Activated CD8-positive, alpha-beta T cell treated with anti-CD3 and anti-CD28 coated beads for 36 hours (primary cell): ENCODE results near the gene NPSR1. TPM values are rescaled to one million over a fixed set of nuclear protein-coding genes. Genes with fewer than 3 reads are reported as not detected.

Experiments
- ATAC-seq: fragments of 200-7000 bp; cut with Tn5 transposase; one replicate; pipeline ENCODE4 v1.10.0; 2021; ENCODE audit warnings: mild to moderate bottlenecking, moderate library complexity
- CTCF ChIA-PET: fragments of 350-600 bp; sonication (Branson Sonifier 250); formaldehyde crosslinking; loops from one replicate; lab custom pipeline; 2021; ENCODE audit warnings: antibody characterized with exemption; lab: Charles Lee
- POLR2A ChIA-PET: fragments of 350-600 bp; sonication (Branson Sonifier 250); formaldehyde crosslinking; loops from one replicate; lab custom pipeline; 2021; ENCODE audit warnings: antibody characterized with exemption; lab: Charles Lee
- DNase-seq: peaks from one replicate; pipeline ENCODE4 v3.0.0-alpha.2; 2020
- H3K27ac Mint-ChIP-seq: one replicate; pipeline ENCODE4 v1.8.0; 2021; ENCODE audit warnings: mild to moderate bottlenecking, mixed read lengths
- H3K27me3 Mint-ChIP-seq: one replicate; pipeline ENCODE4 v1.8.0; 2021; ENCODE audit warnings: mixed read lengths
- H3K36me3 Mint-ChIP-seq: one replicate; pipeline ENCODE4 v1.8.0; 2021; ENCODE audit warnings: low read depth, mixed read lengths
- H3K4me1 Mint-ChIP-seq: one replicate; pipeline ENCODE4 v1.8.0; 2021; ENCODE audit warnings: low read depth, mixed read lengths
- H3K4me3 Mint-ChIP-seq: one replicate; pipeline ENCODE4 v1.8.0; 2021; ENCODE audit warnings: mild to moderate bottlenecking, moderate library complexity, mixed read lengths
- H3K9me3 Mint-ChIP-seq: one replicate; pipeline ENCODE4 v1.8.0; 2021; ENCODE audit warnings: mixed read lengths
- CTCF ChIP-seq: fragments of 200-600 bp; IDR thresholded peaks from one replicate; pipeline ENCODE4 v1.8.0; 2022; ENCODE audit warnings: antibody characterized with exemption, mild to moderate bottlenecking
- intact Hi-C: fragments of 100-400 bp; cut with micrococcal nuclease; formaldehyde crosslinking; loops from one replicate; pipeline ENCODE4 v1.10.0; 2022
- total RNA-seq, 2 experiments: library from RNA; stranded (reverse); gene quantifications; one replicate each; pipeline ENCODE4 v1.2.3, GENCODE V29; 2021

Gene NPSR1
- total RNA-seq, 2 experiments from 2014 or later = not detected

- POLR2A ChIA-PET = no interaction called here
- no peaks in the 10 kb centered on the region for H3K36me3 Mint-ChIP-seq
- H3K9me3 Mint-ChIP-seq = no peaks in the 10 kb centered on the region
- H3K4me1 Mint-ChIP-seq = peaks cover 4% of the 10 kb centered on the region
- no peak overlapping the region for H3K4me3 Mint-ChIP-seq
- no peak overlapping the region for H3K27ac Mint-ChIP-seq
- TF ChIP-seq CTCF = no peak
- no peak for ATAC-seq
- no peaks in the 10 kb centered on the region for H3K27me3 Mint-ChIP-seq
- CTCF ChIA-PET = no interaction called here
- intact Hi-C loops = no loop called here
- no peak for DNase-seq
Measured at GRCh38 chr7:34727464-34727995, 69.5 kb downstream of the NPSR1 start.

- no peak overlapping the region for H3K4me3 Mint-ChIP-seq
- ChIA-PET POLR2A (no interaction called here), CTCF (no interaction called here)
- ATAC-seq (no peak), DNase-seq (no peak)
- no peak for TF ChIP-seq CTCF
- no peaks in the 10 kb centered on the region for H3K9me3 Mint-ChIP-seq
- H3K27ac Mint-ChIP-seq = no peak overlapping the region
- H3K4me1 Mint-ChIP-seq = peaks cover 4% of the 10 kb centered on the region
- intact Hi-C loops = no loop called here
- H3K27me3 Mint-ChIP-seq = no peaks in the 10 kb centered on the region
- H3K36me3 Mint-ChIP-seq = no peaks in the 10 kb centered on the region
Measured at GRCh38 chr7:34728156-34728555, 70.1 kb downstream of the NPSR1 start.

GRCh38 chr7:34734771-34735170 lies 76.8 kb downstream of the NPSR1 start:
- H3K4me3 Mint-ChIP-seq = no peak overlapping the region
- ChIA-PET CTCF (no interaction called here), POLR2A (no interaction called here)
- no peaks in the 10 kb centered on the region for H3K27me3 Mint-ChIP-seq
- DNase-seq (no peak), ATAC-seq (no peak)
- no peak overlapping the region for H3K27ac Mint-ChIP-seq
- no peaks in the 10 kb centered on the region for H3K4me1 Mint-ChIP-seq
- intact Hi-C loops = no loop called here
- no peaks in the 10 kb centered on the region for H3K36me3 Mint-ChIP-seq
- TF ChIP-seq CTCF = no peak
- no peaks in the 10 kb centered on the region for H3K9me3 Mint-ChIP-seq

- intact Hi-C loops = no loop called here
- DNase-seq (no peak), ATAC-seq (no peak)
- ChIA-PET CTCF (no interaction called here), POLR2A (no interaction called here)
- Mint-ChIP-seq H3K36me3 (no peaks in the 10 kb centered on the region), H3K27me3 (no peaks in the 10 kb centered on the region), H3K4me3 (no peak overlapping the region), H3K27ac (no peak overlapping the region), H3K4me1 (no peaks in the 10 kb centered on the region), H3K9me3 (no peaks in the 10 kb centered on the region)
- TF ChIP-seq CTCF = no peak
Measured at GRCh38 chr7:34735526-34735925, 77.5 kb downstream of the NPSR1 start.

- intact Hi-C loops = no loop called here
- H3K36me3 Mint-ChIP-seq = no peaks in the 10 kb centered on the region
- H3K4me3 Mint-ChIP-seq = no peak overlapping the region
- no peak for TF ChIP-seq CTCF
- H3K27me3 Mint-ChIP-seq = peaks cover 14% of the 10 kb centered on the region
- peaks cover 4% of the 10 kb centered on the region for H3K9me3 Mint-ChIP-seq
- no peak overlapping the region for H3K27ac Mint-ChIP-seq
- DNase-seq (no peak), ATAC-seq (no peak)
- H3K4me1 Mint-ChIP-seq = no peaks in the 10 kb centered on the region
- CTCF ChIA-PET = no interaction called here
- POLR2A ChIA-PET = no interaction called here
Measured at GRCh38 chr7:34739651-34740300, 81.8 kb downstream of the NPSR1 start.
